GM21367 (cell line): ENCODE data around the gene CALM1.

Experiments
- ATAC-seq: cut with Tn5 transposase; IDR thresholded peaks from one replicate; pipeline ENCODE4 v1.9.1; 2021; ENCODE audit not compliant: unreplicated experiment

CALM1 gene

DNA sequence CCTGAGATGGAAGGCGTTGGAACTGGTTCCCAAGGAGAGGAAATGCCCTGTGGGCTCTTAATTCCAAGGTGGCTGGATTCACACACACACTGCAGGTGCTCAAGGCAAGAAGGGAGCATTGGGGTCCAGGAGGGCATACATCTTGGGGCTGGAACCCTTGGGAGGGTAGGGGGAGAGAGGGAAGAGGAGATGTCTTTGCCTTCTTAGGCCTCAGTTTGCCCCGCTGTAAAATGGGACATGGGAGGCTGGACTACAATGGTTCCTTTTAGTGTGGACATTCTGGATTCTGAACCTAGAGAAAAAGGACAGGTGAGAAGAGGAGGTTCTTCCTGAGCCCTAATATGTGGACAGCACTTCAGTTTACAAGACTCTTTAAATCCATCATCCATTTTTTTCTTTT lies 43.8 kb downstream of the CALM1 start:
- no peak for ATAC-seq

DNA sequence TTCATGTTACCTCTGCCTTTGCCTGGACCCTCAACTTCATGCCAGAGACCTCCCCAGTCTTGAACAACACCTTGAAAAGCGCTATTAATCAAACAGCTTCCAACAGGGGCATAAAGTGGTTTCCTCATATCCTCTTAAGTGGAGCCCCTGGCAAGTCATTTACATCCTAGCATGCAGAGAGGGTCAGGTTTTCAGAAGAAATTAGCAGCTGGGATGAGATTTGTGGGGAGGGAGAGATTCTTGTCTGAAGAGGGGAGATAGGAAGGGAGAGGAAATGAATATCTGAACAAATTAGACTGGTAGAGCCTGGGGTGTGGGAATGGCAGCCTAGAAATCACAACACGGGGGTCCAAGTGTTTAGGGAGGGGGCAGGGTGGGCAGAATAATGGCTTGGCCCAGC lies 45.6 kb downstream of the CALM1 start:
- no peak for ATAC-seq

DNA sequence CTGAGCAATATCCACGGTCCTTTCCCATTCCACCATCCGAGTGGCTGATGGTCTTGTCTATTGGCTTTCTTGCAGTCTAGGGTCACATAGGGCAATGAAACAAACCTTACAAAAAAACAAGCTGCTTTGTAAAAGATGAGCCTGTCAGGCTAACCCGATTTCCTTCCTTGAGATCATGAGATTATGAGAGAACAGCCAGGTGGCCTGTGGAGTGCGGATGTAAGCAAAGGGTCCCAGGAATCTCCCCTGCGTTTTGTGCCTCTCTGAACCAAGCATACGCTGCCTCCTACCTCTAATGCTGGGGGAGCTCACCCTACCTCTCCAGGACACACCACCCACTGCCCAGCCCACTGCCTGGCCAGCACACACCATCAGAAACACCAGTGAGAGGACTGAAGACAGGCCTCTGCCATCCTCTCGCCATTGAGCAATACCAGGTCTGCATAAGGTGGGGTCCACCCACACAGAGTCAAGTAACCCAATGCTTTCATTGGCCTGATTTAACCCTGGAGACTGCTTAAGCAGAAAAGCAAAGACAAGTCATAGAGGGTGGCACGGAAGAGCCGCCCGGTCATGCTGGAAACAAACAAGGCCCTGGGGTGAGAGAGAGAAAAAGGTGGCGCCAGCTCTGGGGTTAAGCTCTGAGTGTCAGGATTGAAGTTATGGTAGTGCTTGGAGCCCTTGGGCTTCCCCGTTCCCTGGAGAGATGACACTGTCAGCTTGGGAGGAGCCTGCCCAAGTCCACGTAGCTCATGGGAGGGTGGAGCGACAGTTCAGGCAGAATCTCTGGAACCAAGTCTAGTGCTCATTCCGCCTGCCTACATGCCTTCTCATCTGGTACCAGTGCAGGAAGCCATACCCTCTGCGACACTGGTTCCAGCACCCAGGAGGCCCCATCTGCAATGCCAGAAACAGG lies 46.6 kb downstream of the CALM1 start:
- no peak for ATAC-seq

- no peak for ATAC-seq
These were observed 47.4 kb downstream of the CALM1 start for GRCh38 chr14:90444077-90444696.

- no peak for ATAC-seq
These were observed 48.2 kb downstream of the CALM1 start for GRCh38 chr14:90445011-90445410.

GRCh38 chr14:90446405-90446804 lies 49.6 kb downstream of the CALM1 start:
- no peak for ATAC-seq

GRCh38 chr14:90447720-90448497 lies 51.1 kb downstream of the CALM1 start:
- no peak for ATAC-seq

DNA sequence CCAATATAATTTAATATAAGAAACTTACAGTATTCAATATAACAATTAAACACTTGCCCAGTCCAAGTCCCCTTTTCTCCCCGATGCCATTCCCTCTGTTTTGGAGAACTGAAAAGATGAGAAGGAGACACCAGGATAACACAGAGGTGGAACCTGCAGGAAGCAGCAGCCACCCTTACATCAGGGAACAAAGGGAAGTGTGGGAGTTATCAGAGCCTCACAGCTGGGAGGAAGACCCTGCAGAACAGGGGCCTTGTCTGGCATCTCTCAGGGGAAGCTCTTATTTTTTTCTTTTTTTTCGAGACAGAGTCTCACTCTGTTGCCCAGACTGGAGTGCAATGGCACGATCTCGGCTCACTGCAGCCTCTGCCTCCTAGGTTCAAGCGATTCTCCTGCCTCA lies 52.6 kb downstream of the CALM1 start:
- ATAC-seq = no peak

DNA sequence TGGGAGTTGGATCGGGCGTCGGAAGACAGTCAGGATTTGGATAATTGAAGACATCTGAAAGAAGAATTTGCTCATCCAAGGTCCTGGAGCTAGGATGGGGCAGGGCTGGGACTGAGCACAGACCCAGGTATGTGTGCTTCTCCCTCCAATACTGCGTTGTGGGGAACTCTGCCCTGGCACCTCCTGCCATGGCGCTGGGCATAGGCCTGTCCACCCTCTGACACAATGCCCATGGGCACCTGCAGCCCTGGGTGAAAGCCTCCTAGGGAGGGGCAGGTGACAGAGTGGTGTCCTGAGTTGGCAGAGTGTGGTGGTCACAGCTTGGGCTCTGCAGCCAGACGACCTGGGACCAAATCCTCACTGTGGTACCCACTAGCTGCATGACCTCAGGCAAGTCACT lies 53.3 kb downstream of the CALM1 start:
- no peak for ATAC-seq

DNA sequence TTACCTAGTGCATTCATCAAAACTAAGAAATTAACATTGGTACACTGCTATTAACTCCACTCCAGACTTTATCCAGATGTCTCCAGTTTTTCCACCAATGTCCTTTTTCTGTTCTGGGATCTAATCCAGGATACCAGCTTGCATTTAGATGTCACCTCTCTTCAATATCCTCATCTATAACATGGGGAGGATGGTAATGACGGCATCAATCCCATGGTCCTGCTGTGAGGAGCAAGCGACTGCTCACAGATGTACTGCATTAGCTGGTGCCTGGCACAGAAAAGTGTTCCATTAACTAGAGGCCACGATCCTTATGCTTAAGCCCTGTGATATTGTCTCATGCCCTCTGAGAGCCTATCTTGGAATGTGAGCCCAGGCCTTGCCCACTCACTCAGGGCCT lies 53.8 kb downstream of the CALM1 start:
- no peak for ATAC-seq

GRCh38 chr14:90451443-90451842 lies 54.6 kb downstream of the CALM1 start:
- ATAC-seq = no peak

DNA sequence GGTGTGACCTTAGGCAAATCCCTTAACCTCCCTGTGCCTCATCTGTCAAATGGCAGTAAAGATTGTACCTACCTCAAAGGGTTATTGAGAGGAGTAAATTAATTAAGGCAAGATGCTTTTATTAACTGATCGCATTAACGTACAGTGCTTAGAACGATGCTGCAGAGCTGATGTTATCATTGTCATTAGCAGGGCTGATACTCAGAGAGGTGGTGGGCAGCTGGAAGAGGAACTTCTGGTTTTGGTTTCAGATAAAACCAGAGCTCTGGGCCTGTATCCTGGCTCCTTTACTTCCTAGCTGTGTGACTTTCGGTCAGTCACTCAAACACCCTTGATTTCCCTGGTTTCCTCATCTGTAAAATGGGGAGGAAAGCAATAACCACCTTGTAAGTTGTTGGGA lies 55.1 kb downstream of the CALM1 start:
- no peak for ATAC-seq

GRCh38 chr14:90452366-90452765 lies 55.5 kb downstream of the CALM1 start:
- no peak for ATAC-seq

GRCh38 chr14:90453401-90453951 lies 56.6 kb downstream of the CALM1 start:
- no peak for ATAC-seq

DNA sequence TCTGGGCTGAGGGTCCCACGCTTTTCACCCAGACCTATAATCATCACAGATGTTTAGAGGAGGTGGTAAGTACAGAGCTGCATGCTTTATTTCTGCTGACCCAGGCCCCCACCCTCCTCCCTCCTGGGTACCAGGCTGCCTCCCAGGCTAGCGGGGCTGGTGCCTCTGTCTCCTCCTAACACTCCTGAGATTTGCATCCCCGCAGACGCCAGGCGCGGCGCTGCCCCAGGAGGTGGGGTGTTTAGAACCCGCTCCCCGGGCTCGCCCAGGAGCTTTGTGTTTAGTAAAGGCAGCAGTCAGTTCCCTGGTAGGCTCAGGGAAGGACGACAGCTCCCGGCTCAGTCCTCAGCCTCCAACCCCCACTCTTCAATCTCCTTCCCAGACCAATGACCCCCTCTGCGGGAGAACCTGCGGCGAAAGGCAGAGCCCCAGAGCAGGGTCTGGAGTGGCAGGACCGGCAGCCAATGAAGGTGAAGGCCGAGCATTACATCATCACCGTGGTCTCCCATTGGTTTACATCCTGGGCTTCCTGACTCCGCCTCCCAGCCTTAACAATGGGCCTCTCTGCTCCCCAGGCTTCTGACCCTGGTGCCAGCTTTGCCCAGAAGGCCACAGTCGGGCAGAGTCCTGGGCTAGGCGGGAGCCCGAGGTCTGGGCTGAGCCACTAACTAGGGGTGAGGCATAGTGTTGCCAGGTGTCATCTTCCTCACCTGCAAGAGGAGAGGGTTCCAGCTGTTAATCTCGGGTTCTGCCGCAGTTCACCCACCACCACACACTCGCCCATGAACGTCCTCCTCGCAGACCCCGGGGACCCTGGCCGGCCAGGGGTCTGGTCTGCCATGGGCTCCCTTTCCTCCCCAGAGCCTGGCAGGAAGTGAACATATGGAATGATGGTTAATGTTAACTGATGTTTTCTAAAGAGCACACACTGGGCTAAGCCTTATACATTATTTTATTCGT lies 57.5 kb downstream of the CALM1 start:
- no peak for ATAC-seq

- ATAC-seq = no peak
These were observed 58.3 kb downstream of the CALM1 start for GRCh38 chr14:90455100-90455571.

- ATAC-seq = no peak
These were observed 59.7 kb downstream of the CALM1 start for GRCh38 chr14:90456551-90456950.

- no peak for ATAC-seq
These were observed 60.4 kb downstream of the CALM1 start for GRCh38 chr14:90457186-90457585.
